GM18511 (cell line): ENCODE results near the gene PTPRF.
"Not testable (repeated sequence)": the region's sequence is repeated elsewhere in the genome, so short reads cannot be mapped to it uniquely, and the experiment has no call there.

Source experiments
- ATAC-seq: cut with Tn5 transposase; IDR thresholded peaks from one replicate; pipeline ENCODE4 v1.9.1; 2021; ENCODE audit warnings: mild to moderate bottlenecking, moderate library complexity; ENCODE audit not compliant: unreplicated experiment

The PTPRF gene

DNA sequence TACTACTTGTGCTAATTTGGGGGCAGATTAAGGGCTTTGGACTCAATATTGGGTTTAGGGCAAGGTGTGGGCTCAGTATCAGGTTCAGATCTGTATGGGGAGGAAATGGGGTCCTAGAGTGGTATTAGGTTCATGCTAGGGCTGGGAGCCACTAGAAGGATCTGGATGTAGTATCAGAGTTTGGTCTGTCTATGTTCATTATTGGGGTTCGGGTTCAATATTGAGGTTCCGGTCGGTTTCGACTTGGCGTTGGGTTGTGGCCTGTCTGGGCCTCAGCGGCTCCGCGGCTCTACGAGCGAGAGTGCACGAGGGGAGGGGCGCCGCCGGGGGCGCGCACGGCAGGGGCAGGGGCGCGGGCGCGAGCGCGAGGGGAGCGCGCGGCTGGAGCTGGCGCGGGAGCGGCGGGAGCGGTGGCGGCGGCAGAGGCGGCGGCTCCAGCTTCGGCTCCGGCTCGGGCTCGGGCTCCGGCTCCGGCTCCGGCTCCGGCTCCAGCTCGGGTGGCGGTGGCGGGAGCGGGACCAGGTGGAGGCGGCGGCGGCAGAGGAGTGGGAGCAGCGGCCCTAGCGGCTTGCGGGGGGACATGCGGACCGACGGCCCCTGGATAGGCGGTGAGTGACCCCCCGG lies at the start of gene PTPRF:
TSS of gene PTPRF (plus strand) at position 401 of the 624 bp plus-strand sequence. CDS start 14,193 bp downstream, outside the sequence.
- ATAC-seq = no peak

DNA sequence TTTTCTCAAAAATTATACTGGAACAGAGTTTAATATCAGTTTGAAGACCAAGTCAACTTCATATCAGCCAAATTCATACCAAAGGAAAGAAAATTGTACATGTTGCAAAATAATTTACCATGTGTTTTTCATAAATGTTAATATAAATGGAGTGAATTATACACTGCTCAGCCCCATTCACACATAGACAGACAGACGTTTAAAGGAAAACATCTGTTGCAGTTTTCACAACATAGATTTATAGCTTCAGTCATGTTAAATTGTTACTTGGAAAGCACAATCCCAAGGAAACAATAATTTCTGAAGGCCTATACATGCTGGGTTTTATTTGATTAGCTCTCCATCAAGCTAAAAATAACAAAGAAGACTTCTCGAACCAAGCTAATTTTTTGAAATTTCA lies 49.2 kb upstream of the PTPRF start:
- no peak for ATAC-seq

DNA sequence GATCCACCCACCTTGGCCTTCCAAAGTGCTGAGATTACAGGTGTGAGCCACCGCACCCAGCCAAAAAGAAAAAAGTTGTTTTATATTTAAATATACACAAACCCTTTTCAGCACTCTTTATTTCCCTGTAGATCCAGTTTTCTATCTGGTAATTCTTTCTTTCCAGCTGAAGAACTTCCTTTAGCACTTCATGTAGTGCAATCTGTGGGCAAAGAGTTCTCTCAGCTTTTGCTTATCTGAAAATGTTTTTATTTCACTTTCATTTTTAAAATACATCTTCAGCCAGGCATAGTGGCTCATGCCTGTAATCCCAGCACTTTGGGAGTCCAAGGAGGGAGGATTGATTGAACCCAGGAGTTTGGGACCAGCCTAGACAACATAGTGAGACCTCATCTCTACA lies 48.5 kb upstream of the PTPRF start:
- ATAC-seq = no peak

DNA sequence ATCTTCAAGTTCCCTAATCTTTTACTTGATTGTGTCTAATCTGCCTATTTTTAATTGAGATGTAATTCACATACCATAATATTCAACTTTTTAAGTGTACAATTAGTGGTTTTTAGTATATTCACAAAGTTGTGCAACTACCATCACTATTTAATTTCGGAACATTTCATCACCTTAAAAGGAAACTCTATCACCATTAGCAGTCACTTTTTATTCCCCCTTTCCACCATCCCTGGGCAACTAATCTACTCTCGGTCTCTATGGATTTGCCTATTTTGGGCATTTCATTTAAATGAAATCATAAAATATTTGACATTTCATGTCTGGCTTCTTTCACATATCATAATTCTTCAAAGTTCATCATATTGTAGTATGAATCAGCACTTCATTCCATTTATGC lies 46.3 kb upstream of the PTPRF start:
- no peak for ATAC-seq

DNA sequence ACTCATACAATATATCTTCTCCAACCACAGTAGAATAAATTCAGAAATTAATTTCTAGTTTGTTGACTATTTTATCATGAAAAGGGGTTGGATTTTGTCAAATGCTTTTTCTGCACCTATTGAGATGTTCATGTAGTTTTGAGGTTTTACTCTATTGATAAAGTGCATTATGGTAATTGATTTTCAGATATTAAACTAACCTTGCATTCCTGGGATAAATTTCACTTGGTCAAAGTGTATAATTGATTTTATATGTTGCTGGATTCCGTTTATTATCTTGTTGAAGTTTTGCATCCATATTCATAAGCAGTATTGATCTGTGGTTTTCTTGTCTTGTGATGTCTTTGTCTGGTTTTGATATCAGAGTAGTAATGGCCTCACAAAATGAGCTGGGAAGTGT lies 42.5 kb upstream of the PTPRF start:
- ATAC-seq = no peak

DNA sequence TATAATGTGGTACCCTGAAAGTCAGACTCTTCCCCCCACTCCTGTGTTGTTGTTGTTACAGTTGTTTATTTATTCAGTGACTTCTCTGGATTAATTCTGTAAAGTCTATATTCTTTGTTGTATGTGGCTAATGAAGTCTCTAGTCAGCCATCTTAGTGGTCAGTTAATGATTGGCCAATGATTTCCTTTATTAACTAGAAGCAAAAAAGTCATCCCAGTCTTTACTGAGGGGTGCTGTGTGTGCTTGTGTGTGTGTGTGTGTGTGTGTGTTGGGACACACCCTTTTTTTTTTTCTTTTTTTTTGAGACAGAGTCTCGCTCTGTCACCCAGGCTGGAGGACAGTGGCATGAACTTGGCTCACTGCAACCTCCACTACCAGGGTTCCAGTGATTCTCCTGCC lies 39.6 kb upstream of the PTPRF start:
- ATAC-seq = no peak

DNA sequence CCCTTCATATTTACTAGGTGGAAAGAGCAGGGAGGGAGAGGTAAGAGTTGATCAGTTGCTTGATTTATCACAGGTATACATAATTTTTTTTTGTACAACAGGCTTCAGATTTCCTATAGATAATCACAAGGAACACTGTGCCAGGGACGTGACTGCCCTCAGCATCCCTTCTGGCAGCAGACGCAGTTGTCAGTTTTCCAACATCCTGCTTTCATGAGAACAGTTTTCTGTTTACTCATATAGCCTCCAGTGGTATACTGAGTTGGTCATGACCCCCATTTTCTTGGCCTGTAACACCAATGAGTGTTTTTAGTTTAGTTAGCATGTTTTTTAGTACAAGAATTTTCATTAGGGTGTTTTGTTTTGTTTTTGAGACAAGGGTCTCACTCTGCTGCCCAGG lies 37.9 kb upstream of the PTPRF start:
- no peak for ATAC-seq

DNA sequence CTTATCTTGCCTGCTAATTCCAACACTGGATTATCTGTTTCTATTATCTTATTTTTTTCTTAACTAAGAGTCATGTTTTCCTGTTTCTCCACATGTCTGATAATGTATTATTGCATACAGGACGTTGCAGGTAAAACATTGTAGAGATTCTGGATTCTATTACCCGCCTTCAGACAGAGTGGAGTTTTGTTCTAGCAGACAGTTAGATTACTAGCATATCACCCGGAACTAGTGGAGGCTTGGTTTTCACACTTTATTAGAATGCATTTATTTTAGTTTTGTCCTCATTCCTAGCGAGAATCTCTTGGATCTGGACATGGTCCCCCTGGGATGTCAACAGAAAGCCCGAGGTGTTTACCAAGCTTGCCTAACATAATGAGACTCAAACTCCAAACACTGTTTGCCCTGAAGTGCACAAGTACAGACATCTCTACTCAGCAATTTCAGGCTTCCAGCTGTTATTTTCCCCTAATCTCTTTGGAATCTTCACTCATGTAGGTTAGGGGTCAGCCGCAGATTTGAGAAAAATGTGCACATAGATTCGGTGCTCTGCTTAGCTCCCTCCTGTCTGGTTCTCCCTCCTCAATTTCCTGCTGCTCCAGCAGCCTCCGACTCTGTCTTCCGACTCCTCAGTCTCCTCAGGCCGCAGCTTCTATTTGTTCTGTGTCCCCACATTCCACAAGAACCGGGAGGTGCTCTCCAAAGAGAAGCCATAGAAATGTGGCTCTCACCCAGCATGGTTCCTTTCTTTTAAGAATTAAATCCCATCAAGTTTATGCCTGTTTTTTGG lies 36.8 kb upstream of the PTPRF start:
- no peak for ATAC-seq

DNA sequence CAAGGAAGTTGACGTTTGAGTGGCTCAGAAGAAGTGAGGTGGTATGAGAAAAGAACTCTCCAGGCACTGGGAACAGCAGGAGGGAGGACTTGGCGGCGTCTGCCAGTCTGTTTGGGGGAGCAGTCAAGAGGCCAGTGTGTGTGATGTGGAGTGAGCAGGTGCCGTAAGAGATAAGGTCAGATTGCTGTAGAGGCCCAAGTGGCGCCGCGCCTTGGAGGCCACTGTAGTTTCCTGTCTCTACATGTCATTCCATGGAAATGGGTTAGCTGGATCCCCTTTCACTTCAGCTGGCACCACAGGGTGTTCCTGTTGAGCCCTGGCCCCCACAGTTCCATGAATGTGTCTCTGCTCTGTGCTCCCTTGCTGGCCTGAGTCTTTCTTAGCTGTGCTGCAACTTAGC lies 35.5 kb upstream of the PTPRF start:
- no peak for ATAC-seq

DNA sequence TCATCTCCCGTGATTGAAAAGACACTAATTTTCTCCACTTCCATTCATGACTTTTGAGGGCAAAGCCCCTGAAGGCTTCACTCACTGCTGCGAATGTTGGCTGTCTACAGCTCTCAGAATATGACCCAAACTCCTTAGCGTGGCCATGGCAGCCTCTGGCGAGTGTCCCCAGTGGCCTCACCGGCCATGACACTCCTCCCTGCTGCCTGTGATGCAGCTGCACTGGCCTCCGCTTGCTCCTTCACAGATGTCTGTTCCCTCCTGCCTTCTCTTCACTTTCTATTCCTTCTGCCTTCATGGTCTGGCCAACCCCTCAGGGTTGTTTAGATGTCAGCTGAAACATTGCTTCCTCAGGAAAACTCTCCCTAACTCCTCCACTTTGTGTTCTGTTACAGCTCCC lies 30.8 kb upstream of the PTPRF start:
- no peak for ATAC-seq

DNA sequence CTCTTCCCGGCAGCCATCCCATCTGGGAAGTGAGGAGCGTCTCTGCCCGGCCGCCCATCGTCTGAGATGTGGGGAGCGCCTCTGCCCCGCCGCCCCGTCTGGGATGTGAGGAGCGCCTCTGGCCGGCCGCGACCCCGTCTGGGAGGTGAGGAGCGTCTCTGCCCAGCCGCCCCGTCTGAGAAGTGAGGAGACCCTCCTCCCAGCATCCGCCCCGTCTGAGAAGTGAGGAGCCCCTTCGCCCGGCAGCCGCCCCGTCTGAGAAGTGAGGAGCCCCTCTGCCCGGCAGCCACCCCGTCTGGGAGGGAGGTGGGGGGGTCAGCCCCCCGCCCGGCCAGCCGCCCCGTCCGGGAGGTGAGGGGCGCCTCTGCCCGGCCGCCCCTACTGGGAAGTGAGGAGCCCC lies 28.9 kb upstream of the PTPRF start:
- ATAC-seq = not testable (repeated sequence)

DNA sequence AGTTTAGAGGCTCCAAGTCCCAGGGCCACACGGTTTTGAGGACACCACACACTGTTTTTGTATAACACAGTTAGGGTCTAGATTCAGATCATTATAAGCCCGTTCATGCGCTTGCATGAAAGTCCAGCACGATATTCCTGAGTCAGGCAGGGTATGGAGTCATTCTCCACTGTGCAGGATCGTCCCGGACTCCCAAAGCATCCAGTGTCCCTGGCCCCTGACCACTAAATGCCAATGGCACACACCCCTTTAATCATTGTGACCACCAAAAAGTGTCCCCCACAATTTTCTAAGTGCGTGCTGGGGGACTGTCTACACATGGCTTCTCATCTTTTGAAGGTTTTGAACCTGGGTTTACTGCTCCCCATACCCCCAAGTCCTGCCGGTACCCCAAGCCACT lies 27.1 kb upstream of the PTPRF start:
- ATAC-seq = no peak

DNA sequence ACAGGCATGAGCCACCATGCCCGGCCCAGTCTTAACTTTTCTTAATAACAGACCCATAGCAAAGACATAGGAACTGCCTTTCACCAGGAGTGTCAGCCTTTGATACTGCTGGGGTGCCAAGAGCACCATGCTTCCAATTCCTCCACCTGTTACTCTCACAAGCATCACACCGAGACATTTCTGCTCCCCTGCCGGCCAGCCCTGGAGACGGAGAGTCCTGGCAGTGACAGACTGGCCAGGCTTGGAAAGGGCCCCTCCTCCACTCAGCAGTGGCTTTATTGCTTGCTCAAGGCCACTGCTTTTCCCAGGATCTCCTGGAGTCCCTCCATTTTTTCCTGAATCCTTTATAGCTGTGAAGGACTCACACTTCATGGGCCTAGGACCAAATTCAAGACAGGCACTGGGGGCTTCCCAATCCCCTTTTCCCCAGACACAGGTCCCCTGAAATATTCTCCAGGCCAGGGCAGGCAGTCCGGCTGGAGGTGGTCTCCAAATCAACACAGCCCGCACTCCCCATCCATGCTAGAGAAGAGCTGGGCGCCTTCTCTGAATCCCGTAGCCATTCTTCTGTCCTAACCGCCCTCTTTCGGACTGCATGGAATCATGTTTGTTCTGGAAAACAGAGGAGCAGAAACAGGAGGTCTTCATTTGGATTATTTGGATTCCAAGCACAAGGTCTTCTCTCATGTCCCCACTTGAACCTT lies 25.5 kb upstream of the PTPRF start:
- ATAC-seq = no peak

DNA sequence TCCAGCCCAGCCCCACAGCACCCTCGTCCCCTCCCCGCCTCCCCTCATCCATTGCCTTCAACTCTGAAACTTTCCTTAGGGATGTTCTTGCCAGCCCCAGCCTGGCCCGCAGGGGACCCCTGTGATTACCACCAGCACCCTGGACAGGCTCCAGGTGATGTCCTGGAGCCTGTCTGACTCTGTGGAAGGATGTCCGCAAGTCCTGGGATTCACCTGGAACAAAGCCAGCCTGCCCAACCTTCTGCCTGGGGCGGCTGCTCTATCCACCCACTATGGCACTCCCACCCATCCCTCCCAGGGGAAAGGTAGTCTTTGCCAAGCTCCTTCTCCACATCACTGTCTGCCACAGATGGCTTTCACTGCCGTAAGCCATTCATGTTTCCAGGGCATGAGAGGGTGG lies 24.4 kb upstream of the PTPRF start:
- ATAC-seq = no peak

DNA sequence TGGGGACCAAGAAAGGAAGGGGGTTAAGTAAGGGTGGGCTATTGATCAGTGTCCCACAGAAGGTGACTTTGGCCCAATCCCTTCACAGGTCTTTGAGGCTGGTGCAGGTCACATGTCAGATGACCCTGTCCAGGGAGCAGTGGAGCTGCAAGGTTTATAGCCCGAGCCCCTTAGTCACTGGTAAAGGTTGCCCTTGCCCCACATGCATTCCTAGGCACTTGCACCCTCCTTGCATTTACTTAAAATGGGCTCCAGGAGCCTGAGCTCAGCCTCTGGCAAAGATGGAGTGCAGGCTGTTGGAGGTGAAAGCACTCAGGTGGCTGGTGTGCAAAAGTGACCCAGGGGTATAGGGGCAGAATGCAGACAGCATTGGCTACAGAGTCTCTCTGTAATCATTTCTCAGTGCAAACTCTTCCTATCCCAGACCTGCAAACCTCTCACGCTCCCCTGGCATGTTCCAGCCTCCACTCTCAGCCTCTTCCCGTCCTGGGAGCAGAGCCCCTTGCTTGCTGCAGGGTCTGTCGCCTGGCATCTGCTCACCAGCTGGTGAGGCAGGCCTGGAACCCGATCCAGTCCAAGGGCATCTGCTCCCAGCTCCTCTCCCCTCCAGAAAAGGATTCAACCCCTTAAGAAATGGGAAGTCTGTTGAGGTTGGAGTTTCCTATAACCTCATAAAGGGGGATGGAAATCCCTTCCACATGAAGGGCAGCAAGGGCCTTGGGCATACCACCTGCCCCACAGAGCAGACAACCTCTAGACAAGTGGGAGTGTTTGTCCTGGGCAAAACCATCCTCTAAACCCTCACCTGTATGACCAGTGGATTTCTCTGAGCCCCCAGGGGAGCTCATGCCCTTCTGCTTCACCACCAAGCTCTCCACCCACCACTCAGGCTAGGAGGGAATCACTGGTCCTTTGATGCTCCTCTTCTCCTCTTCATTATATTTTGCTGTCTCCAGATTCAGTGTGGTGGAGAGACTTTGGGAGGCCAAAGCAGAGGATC lies 23.1 kb upstream of the PTPRF start:
- no peak for ATAC-seq

DNA sequence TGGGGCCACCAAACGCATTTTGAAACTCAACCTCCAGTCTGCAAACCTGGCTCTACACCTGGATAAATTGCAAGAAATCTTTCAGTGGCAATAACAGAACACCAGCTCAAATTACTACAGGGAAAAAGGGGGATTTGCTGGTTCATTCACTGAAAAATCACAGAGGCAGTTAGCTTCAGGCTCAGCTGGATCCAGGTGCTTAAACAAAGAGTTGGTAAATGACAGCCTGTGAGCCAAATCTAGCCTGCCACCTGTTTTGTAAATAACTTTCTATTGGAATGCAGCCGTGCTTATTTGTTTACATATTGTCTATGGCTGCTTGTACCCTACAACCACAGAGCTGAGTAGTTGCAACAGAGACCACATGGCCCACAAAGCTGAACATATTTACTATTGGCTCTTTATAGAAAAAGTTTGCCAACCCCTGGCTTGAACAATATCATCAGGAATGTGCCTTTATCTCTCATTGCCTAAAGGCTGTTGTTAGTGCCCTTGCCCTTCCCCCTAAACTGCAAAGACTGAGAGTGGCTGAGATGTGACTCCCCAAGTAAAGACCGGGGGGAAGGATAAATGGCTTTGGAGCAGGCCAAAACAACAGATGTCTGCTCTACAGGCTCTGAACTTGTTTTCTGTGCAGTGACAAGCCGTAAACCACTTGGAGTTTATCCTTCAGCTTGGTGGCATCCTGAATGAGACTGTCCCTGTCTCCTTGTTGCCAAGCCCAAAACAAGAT lies 21.5 kb upstream of the PTPRF start:
- ATAC-seq = no peak

DNA sequence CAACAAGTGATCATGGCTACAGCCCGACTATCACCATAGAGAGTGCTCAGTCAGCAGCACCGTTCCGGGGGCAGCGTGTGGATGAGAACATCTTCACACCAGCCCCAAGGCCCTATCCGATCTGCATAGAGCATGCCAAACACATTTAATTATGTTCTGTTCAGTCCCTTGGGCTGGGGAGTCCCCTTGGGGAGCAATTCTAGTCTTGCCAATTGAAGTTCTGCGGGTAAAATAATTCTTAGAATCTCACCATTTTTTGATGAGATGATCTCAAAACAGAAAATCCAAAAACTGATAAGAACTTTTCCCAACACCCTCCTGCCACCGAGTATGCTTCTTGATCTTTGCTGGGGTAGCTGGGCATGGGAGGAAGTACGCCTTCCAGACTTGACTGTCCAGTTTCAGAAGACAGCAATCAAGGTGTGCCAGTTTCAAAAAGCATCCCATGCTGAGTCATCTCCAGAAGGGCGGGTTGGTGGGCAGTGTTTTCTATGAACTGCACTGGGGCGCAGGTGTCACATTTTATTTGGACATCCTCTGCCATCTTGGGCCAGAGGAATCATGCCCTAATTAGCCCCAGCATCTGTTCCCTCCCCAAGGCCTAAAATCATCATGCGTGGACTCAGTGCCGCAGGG lies 20.8 kb upstream of the PTPRF start:
- ATAC-seq = peak; percentile 59

DNA sequence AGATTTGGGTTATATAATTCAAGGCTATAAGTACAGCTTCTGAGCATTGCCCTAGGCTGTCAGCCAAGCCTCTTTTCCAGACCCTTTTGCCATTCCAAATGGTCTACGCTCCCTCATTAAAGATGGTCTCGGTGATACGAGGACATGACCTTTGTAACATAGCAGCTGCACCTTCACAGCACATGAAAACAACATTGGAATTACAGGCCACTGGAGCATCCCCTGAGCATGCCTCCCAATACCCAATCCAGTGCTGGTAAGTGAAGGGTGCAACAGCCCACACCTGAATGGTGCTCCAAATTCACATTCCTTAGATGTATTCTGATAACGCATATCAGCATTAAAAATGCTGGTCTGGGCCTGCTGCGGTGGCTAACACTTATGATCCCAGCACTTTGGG lies 20.1 kb upstream of the PTPRF start:
- no peak for ATAC-seq

DNA sequence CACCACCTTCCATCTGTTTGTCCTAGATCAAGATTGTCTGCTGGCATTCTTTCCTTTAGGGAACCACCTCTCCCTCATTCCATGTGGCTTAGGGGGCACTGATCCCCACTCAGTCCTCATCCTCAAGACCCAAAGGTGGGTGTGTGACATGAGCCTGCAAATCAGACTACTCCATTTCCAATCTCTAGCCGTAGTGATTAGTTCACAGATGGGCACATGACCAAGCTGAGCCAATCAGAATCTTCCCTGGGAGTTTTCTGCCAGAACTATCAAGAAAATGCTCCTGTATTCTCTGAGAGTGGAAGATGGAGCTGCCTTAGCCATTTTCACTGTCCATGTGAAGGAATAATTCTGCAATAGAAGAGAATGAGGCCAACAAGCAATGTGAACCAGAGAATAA lies 19.3 kb upstream of the PTPRF start:
- ATAC-seq = no peak

DNA sequence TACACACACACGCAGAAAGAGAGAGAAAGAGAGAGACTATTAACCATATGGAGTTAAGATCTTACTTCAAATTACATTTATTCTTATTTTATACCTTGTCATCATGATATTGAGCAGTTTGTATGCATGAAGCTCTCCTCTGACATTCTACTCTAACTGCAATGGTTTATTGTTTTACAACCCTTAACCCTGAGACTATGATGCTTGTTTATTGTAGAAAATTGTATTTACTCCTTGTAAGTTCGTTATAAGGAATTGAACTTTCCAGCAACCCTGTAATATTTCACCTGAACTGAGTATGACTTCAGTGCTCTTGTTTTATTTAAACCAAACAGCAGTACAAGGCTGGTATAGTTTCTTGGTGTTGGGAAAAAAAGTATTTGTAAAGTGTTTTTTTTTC lies 18.6 kb upstream of the PTPRF start:
- no peak for ATAC-seq
